Astrocyte of the cerebellum (primary cell): Measurements from ENCODE around the gene TMEM41B.

Experiments
- DNase-seq: peaks from one replicate; pipeline ENCODE4 v3.0.0-alpha.2; 2011; ENCODE audit warnings: low read depth
- H3K4me3 ChIP-seq: 2 replicates; pipeline ENCODE4 v1.5.1; 2011; ENCODE audit warnings: mild to moderate bottlenecking, low read depth, low read length, moderate library complexity
- in situ Hi-C: cut with HindIII; loops from 2 replicates; pipeline ENCODE4 v1.10.0; 2017; ENCODE audit warnings: low sequenced_read_pairs
- TF ChIP-seq, protein P1 (sequence below): IDR thresholded peaks from 2 replicates; pipeline ENCODE4 v1.5.1; 2012; ENCODE audit warnings: low read length, low read depth, moderate library complexity, mild to moderate bottlenecking; ENCODE audit errors: missing control alignments

Gene TMEM41B

DNA sequence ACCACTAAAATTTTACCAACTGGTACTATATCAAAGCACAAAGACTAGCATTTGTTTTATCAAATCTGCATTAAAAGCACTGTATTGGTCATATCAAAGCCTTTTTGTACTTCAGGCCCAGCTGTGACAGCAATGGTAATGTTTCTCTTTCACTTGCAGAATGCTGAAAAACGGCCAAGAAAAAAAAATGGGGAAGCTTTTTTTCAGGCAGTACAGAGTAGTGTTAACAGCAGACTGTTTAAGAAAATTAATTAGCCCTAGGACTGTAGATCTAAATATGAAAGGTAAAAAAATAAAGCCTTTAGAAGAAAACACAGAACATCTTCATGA is 82.6 kb downstream of the TMEM41B start:
- no peak for DNase-seq
- TF ChIP-seq, protein P1, sequence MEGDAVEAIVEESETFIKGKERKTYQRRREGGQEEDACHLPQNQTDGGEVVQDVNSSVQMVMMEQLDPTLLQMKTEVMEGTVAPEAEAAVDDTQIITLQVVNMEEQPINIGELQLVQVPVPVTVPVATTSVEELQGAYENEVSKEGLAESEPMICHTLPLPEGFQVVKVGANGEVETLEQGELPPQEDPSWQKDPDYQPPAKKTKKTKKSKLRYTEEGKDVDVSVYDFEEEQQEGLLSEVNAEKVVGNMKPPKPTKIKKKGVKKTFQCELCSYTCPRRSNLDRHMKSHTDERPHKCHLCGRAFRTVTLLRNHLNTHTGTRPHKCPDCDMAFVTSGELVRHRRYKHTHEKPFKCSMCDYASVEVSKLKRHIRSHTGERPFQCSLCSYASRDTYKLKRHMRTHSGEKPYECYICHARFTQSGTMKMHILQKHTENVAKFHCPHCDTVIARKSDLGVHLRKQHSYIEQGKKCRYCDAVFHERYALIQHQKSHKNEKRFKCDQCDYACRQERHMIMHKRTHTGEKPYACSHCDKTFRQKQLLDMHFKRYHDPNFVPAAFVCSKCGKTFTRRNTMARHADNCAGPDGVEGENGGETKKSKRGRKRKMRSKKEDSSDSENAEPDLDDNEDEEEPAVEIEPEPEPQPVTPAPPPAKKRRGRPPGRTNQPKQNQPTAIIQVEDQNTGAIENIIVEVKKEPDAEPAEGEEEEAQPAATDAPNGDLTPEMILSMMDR = no peak
- H3K4me3 ChIP-seq = no peak overlapping the region
- in situ Hi-C loops = no loop called here
